ENCODE data around the gene FAM136A. TPM values are rescaled to one million over a fixed set of nuclear protein-coding genes. Genes with fewer than 3 reads are reported as not detected.
A peak's percentile ranks its signal among the peaks of the same experiment; 100 is the strongest.

FAM136A gene
- total RNA-seq, 2 experiments from 2014 or later = 30.6 to 31.4 TPM

DNA sequence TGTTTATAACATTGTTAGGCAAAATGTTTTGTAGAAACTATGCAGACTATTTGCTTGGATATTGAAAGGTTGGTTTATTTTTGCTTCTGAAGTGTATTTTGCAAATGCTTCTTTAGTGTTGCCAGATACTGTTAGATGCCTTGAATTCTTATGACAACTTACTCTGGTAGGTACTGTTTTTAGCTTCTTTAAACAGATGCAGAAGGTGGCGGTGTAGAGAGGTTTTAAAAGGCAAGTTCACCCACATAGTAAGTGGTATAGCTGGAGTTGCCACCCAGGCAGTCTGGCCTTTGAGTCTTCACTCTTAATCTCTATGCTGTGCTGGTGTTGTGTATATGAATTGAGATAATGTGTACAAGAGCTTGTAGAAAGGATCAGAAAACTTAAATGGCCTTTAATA, 40.4 kb downstream of the FAM136A start:
- ChIA-PET CTCF (no interaction called here), POLR2A (interaction anchor here (1.6 kb wide), 1 partner anchor 32 kb away, joined by 5 read pairs; the partner anchor contains the start of gene SNRPG)
- peak overlapping the region; percentile 31 for H3K4me3 Mint-ChIP-seq
- DNase-seq = no peak
- Histone ChIP-seq H3K4me3 (ENCODE audit: low read length) (no peak overlapping the region), H3K27me3 (ENCODE audit: control insufficient read depth in 1 of 2, insufficient read depth in 2 of 2, low read length in 2 of 2) (no peaks in the 10 kb centered on the region), H3K36me3 (ENCODE audit: insufficient read depth, low read length) (peaks cover 35% of the 10 kb centered on the region), H3K27ac (ENCODE audit: low read depth in 1 of 2, low read length in 2 of 2) (no peak overlapping the region), H3K9me3 (ENCODE audit: control insufficient read depth in 1 of 2, insufficient read depth in 1 of 2, low read length in 2 of 2) (no peaks in the 10 kb centered on the region), H3K4me1 (ENCODE audit: insufficient read depth, low read length) (peaks cover 26% of the 10 kb centered on the region)
- TF ChIP-seq, protein P1, sequence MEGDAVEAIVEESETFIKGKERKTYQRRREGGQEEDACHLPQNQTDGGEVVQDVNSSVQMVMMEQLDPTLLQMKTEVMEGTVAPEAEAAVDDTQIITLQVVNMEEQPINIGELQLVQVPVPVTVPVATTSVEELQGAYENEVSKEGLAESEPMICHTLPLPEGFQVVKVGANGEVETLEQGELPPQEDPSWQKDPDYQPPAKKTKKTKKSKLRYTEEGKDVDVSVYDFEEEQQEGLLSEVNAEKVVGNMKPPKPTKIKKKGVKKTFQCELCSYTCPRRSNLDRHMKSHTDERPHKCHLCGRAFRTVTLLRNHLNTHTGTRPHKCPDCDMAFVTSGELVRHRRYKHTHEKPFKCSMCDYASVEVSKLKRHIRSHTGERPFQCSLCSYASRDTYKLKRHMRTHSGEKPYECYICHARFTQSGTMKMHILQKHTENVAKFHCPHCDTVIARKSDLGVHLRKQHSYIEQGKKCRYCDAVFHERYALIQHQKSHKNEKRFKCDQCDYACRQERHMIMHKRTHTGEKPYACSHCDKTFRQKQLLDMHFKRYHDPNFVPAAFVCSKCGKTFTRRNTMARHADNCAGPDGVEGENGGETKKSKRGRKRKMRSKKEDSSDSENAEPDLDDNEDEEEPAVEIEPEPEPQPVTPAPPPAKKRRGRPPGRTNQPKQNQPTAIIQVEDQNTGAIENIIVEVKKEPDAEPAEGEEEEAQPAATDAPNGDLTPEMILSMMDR (IDR thresholded peaks at IDR 0.05) = no peak
- peak overlapping the region; percentile 86 for H3K27ac Mint-ChIP-seq
- intact Hi-C loops (cut with DNase I, micrococcal nuclease) = loop anchor here in 1 of 2 experiments (2.0 kb wide), 2 partner anchors 15 to 17 kb away; no protein-coding TSS in a partner anchor
- peaks cover 53% of the 10 kb centered on the region for H3K4me1 Mint-ChIP-seq (ENCODE audit: low read depth)
- H3K9me3 Mint-ChIP-seq = peaks cover 2% of the 10 kb centered on the region
- H3K27me3 Mint-ChIP-seq = no peaks in the 10 kb centered on the region
- H3K36me3 Mint-ChIP-seq (ENCODE audit: low read depth) = peaks cover 82% of the 10 kb centered on the region
- ATAC-seq (ENCODE audit: poor library complexity) = no peak

DNA sequence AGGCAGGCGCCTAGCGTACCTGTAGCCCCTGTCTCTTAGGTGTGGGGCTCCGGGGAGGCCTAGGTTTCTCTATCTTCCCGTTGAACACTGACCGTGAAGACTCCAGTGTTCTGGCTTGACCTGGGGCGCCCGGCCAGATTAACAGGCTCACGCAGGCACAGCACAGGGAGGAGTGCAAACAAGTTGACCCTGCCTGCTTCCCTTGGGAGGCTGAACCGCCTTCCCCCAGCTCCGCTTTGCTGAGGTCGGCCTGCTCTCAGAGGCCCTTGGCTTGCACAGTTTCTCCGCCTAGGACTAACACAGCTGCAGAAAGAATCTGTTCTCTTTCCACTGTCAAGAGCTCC, 43.4 kb downstream of the FAM136A start:
- ChIA-PET POLR2A (interaction anchor here (0.7 to 3.6 kb wide), 19 partner anchors 10 to 821 kb away, joined by 3 to 114 read pairs (median 8); partner anchors contain the start of genes C2orf42, FAM136A, MXD1 and NFU1), CTCF (interaction anchor here (1.2 to 2.0 kb wide), 5 partner anchors 9 to 43 kb away, joined by 4 to 12 read pairs (median 5); partner anchors contain the start of genes FAM136A, SNRPG and TIA1)
- no peaks in the 10 kb centered on the region for H3K27me3 Mint-ChIP-seq
- Histone ChIP-seq H3K27me3 (ENCODE audit: control insufficient read depth in 1 of 2, insufficient read depth in 2 of 2, low read length in 2 of 2) (no peaks in the 10 kb centered on the region), H3K9me3 (ENCODE audit: control insufficient read depth in 1 of 2, insufficient read depth in 1 of 2, low read length in 2 of 2) (no peaks in the 10 kb centered on the region), H3K4me3 (ENCODE audit: low read length) (peak overlapping the region; percentile 73), H3K4me1 (ENCODE audit: insufficient read depth, low read length) (peaks cover 20% of the 10 kb centered on the region), H3K27ac (ENCODE audit: low read depth in 1 of 2, low read length in 2 of 2) (peak overlapping the region in 1 of 2 donors; percentile 45), H3K36me3 (ENCODE audit: insufficient read depth, low read length) (peaks cover 22% of the 10 kb centered on the region)
- peaks cover 57% of the 10 kb centered on the region for H3K36me3 Mint-ChIP-seq (ENCODE audit: low read depth)
- TF ChIP-seq, protein P1 (IDR thresholded peaks at IDR 0.05) = no peak
- intact Hi-C loops (cut with DNase I, micrococcal nuclease) = loop anchor here in 1 of 2 experiments (2.0 to 5.0 kb wide), 2 partner anchors 34 to 346 kb away; partner anchors contain the start of gene SNRPG
- H3K4me3 Mint-ChIP-seq = peak overlapping the region; percentile 95
- peaks cover 2% of the 10 kb centered on the region for H3K9me3 Mint-ChIP-seq
- ATAC-seq (ENCODE audit: poor library complexity) = no peak
- H3K27ac Mint-ChIP-seq = peak overlapping the region; percentile 86
- H3K4me1 Mint-ChIP-seq (ENCODE audit: low read depth) = peaks cover 42% of the 10 kb centered on the region
- peak in 3 of 14 experiments; percentile 2 to 37 (median 11) for DNase-seq

DNA sequence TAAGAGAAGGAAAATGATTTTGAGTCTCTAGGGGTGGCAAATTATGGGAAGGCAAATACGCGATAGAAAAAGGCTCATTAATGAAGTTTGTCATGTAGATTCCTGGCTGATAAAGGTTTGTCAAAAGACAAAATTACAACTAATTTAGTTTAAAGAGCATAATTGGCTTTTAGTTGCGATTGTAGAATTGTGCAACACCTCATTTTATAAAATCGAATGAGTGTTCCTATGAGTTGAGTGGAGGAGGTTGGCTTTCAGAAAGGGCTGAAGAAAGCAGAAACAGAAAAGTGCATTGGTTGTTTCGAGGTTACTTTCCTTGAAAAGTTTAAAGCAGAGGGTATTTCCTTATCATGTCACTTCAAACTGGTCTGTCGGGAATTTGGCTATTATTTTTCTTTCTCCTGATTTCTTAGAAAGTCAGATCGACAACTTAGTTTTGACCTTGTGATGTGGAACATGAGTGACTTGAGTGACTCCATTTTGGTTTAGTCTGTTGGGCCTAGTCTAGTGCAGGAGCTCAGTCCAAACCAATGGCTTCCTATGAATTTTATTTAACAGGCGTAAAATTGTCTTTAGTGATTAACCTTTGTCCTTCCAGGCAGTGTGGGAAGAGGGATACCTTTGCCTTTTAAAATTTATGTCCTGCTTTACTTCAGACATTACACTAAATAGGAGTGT, 46.1 kb downstream of the FAM136A start:
- ChIA-PET CTCF (interaction anchor here (0.6 to 0.8 kb wide), 2 partner anchors 8 to 342 kb away, joined by 3 to 4 read pairs; no protein-coding TSS in a partner anchor), POLR2A (interaction anchor here (0.7 to 1.1 kb wide), 3 partner anchors 38 to 341 kb away, joined by 3 to 4 read pairs (median 3); partner anchors contain the start of genes C2orf42, MXD1 and SNRPG)
- H3K27ac Mint-ChIP-seq = no peak overlapping the region
- peaks cover 26% of the 10 kb centered on the region for H3K4me1 Mint-ChIP-seq (ENCODE audit: low read depth)
- Histone ChIP-seq H3K27me3 (ENCODE audit: control insufficient read depth in 1 of 2, insufficient read depth in 2 of 2, low read length in 2 of 2) (no peaks in the 10 kb centered on the region), H3K4me1 (ENCODE audit: insufficient read depth, low read length) (peaks cover 20% of the 10 kb centered on the region), H3K4me3 (ENCODE audit: low read length) (no peak overlapping the region), H3K36me3 (ENCODE audit: insufficient read depth, low read length) (peaks cover 6% of the 10 kb centered on the region), H3K27ac (ENCODE audit: low read depth in 1 of 2, low read length in 2 of 2) (no peak overlapping the region), H3K9me3 (ENCODE audit: control insufficient read depth in 1 of 2, insufficient read depth in 1 of 2, low read length in 2 of 2) (no peaks in the 10 kb centered on the region)
- TF ChIP-seq, protein P1 (IDR thresholded peaks at IDR 0.05) = no peak
- ATAC-seq (ENCODE audit: poor library complexity) = no peak
- intact Hi-C loops (cut with DNase I, micrococcal nuclease) = loop anchor here in 1 of 2 experiments (5.0 kb wide), 1 partner anchor 343 kb away; no protein-coding TSS in a partner anchor
- H3K4me3 Mint-ChIP-seq = peak overlapping the region; percentile 56
- peaks cover 2% of the 10 kb centered on the region for H3K9me3 Mint-ChIP-seq
- H3K36me3 Mint-ChIP-seq (ENCODE audit: low read depth) = peaks cover 34% of the 10 kb centered on the region
- DNase-seq = no peak
- no peaks in the 10 kb centered on the region for H3K27me3 Mint-ChIP-seq

All from CD4-positive, alpha-beta T cell (primary cell).